Dendritic cell treated with granulocyte-macrophage colony-stimulating factor and Interleukin-4, amounts not matched to agents 40 ng/mL and 50 ng/mL, for 4 days (primary cell): ENCODE results near the gene ITPKB.
A peak's percentile ranks its signal among the peaks of the same experiment; 100 is the strongest.

ENCODE experiments used
- H3K27ac Mint-ChIP-seq: one replicate; pipeline ENCODE4 v1.8.0; 2022; ENCODE audit warnings: mild to moderate bottlenecking, mixed read lengths
- H3K27me3 Mint-ChIP-seq: one replicate; pipeline ENCODE4 v1.8.0; 2022; ENCODE audit warnings: mild to moderate bottlenecking, mixed read lengths
- H3K36me3 Mint-ChIP-seq: one replicate; pipeline ENCODE4 v1.8.0; 2022; ENCODE audit warnings: low read depth, mixed read lengths
- H3K4me1 Mint-ChIP-seq: one replicate; pipeline ENCODE4 v1.8.0; 2022; ENCODE audit warnings: low read depth, mixed read lengths
- H3K4me3 Mint-ChIP-seq: one replicate; pipeline ENCODE4 v1.8.0; 2022; ENCODE audit warnings: mild to moderate bottlenecking, moderate library complexity, mixed read lengths
- H3K9me3 Mint-ChIP-seq: one replicate; pipeline ENCODE4 v1.8.0; 2022; ENCODE audit warnings: mixed read lengths
- intact Hi-C: fragments of 100-400 bp; cut with micrococcal nuclease; formaldehyde crosslinking; loops from one replicate; pipeline ENCODE4 v1.15.0; 2022

The ITPKB gene

DNA sequence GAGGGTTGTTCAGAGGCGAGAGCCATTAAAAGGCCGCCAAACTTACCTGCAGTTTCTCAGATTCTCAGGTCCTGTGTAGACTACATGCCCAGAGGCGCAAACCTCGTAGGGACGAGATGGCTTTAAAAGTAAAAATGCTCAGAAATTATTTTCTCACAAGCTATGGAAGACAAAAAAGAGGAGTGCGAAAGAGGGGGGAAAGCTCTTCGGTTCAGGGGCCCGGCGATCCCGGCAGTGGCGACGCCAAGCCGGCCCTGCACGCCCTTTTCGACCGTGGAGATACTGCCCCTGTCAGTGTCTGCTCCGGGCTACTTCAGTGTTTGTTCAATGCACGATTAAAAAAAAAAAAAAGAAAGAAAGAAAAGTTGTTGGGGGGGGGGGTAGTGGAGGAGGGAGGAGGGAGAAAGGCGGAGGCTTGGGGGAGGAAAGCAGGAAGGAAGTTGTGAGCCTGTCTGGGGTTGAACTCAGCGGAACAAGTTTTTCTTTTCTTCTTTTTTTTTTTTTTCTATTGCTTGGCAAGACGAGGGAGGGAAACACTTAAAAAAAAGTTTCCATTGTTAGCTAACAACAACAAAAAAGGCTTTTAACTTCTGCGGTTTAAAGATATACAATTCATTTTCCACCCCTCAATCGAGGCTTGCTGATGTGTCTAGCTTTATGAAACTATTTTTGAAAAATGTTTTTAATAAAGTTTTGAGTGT is at the start of gene ITPKB:
Gene ITPKB (minus strand): TSS at position 288 of the 701 bp plus-strand sequence. CDS start 1,824 bp downstream, outside the sequence.
- H3K4me3 Mint-ChIP-seq, result peak within 1 kb of the TSS; percentile 91
- H3K27ac Mint-ChIP-seq, result peak within 1 kb of the TSS; percentile 92
- no peaks in the 10 kb centered on the region for H3K9me3 Mint-ChIP-seq
- no peaks in the 10 kb centered on the region for H3K27me3 Mint-ChIP-seq
- peaks cover 24% of the 10 kb centered on the region for H3K4me1 Mint-ChIP-seq
- peaks cover 43% of the 10 kb centered on the region for H3K36me3 Mint-ChIP-seq
- intact Hi-C loops, result loop anchor here (2.0 to 10.0 kb wide), 3 partner anchors 37 to 88 kb away; no protein-coding TSS in a partner anchor

DNA sequence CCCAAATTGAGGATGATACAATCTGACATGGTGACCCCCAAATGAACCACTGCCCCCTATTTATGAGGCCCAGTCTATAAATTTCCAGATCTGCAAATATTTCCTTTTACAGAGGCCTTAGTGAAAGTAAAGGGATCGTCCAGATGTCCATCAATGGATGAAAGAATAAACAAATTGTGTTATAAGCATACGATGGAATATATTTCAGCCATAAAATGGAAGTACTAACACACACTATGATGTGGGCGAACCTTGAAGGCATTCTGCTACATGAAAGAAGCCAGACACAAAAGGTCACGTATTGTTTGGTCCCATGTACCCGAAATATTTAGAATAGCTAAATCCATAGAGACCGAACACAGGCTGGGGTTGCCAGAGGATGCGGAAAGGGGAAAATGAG is 48.6 kb upstream of the ITPKB start:
- intact Hi-C loops, result no loop called here
- Mint-ChIP-seq H3K4me3 (no peak overlapping the region), H3K36me3 (no peaks in the 10 kb centered on the region), H3K27me3 (peaks cover 2% of the 10 kb centered on the region), H3K9me3 (no peaks in the 10 kb centered on the region), H3K4me1 (no peaks in the 10 kb centered on the region), H3K27ac (no peak overlapping the region)

DNA sequence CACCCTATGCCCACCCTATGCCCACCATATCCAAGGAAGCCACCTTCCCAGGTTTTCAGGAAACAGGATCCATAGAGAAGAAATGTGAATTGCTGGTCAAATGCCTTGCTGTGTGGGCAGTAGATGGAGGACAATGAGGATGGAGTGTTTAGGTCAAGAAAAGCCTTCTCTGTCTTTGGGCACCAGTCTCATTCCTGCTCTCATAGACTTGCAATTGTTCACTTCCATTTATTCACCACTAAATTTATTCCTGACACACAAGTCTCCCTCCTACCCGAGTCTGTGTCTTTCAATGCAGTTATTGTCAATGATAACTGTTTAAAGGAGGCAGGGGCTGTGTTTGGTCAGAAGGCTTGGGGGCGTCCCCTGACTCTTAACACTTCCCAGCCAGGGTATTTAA is 48.0 kb upstream of the ITPKB start:
- intact Hi-C loops, result no loop called here
- Mint-ChIP-seq H3K9me3 (no peaks in the 10 kb centered on the region), H3K36me3 (no peaks in the 10 kb centered on the region), H3K4me1 (no peaks in the 10 kb centered on the region), H3K4me3 (no peak overlapping the region), H3K27me3 (peaks cover 2% of the 10 kb centered on the region), H3K27ac (no peak overlapping the region)

DNA sequence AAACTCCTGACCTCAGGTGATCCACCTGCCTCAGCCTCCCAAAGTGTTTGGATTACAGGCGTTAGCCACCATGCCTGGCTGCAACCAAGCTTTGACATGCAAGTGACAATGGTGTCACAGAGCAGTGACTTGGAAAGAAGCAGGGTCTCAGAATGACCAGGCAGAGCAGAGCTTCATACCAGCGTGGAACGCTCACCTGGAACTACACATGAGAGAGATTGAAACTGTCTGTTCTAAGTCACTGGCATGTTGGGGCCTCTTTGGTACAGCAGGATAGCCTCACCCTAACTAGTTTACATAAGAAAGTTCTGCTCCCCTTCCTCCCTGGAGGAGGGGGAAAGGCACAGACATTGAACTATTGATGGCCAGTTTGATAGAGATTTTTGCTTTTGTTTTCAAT is 47.5 kb upstream of the ITPKB start:
- H3K36me3 Mint-ChIP-seq, result no peaks in the 10 kb centered on the region

DNA sequence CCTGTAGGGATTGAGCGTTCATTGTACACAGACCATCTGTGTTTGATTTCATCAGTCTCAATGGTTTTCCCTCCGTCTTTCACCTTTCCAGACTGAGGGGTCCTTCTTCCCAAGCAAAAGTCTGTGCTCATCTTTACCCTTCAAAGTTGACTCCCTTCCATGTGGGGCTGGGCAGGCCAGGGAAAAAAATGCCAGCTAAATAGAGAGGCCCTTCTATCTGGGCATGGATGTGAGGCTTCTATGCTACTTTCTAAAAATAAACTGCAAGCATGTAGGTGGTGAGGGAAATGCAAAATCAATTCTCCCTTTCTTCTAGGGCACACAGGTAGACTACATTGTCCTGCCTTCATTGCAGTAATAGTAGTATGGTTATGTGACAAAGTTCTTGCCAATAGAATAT is 46.7 kb upstream of the ITPKB start:
- intact Hi-C loops, result no loop called here
- Mint-ChIP-seq H3K27me3 (peaks cover 2% of the 10 kb centered on the region), H3K36me3 (no peaks in the 10 kb centered on the region), H3K4me3 (no peak overlapping the region), H3K27ac (no peak overlapping the region), H3K9me3 (no peaks in the 10 kb centered on the region), H3K4me1 (no peaks in the 10 kb centered on the region)

More for the DNA sequence above, 47.5 kb upstream of the ITPKB start:
- Mint-ChIP-seq H3K9me3 (no peaks in the 10 kb centered on the region), H3K27me3 (peaks cover 2% of the 10 kb centered on the region), H3K27ac (no peak overlapping the region), H3K4me3 (no peak overlapping the region), H3K4me1 (no peaks in the 10 kb centered on the region)
- intact Hi-C loops, result no loop called here

DNA sequence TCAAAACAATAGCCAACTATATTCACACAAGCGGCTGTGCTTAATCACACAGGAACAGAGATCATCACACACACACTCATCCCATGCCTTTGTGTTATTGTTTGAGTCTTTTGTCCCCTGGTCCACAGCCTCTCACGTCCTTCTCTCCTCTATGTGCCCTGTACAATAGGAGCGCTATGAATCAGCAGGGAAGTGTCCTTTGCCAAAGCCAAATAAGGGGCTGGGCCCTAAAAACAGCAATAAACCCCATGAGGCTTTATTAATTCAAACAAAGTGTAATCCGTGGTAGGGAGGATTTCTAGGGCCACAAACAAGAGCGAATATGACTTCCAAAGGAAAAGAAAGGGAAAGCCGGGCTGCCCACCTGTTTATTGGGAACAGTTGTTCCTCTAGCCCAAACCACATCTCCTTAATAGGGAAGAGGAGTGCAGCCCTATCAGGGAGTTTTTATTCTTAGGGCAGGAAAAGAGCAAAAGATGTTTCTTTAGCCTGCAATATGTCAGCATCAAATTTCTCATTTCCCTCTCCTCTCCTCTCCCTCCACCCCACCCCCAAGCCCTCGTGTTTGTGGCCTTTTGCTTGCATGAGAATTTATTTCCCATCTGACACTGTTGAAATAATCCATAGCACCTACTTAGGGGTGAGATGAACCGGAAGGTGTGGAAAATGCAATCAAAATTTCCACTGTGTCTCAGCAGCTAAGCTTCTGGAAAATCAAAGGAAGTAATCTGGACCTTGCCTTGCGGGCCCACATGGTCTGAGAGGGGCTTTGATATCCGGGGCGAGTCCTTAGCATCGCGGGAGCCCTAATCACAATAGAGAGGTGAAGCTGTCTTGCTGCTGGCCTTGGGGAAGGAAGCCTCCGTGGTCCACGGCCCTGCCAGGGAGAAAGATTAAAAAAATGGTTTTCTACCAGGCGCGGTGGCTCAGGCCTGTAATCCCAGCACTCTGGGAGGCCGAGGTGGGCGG is 45.3 kb upstream of the ITPKB start:
- H3K9me3 Mint-ChIP-seq, result no peaks in the 10 kb centered on the region
- H3K27ac Mint-ChIP-seq, result no peak overlapping the region
- intact Hi-C loops, result no loop called here
- H3K4me1 Mint-ChIP-seq, result no peaks in the 10 kb centered on the region
- H3K36me3 Mint-ChIP-seq, result no peaks in the 10 kb centered on the region
- no peak overlapping the region for H3K4me3 Mint-ChIP-seq
- H3K27me3 Mint-ChIP-seq, result peaks cover 2% of the 10 kb centered on the region

DNA sequence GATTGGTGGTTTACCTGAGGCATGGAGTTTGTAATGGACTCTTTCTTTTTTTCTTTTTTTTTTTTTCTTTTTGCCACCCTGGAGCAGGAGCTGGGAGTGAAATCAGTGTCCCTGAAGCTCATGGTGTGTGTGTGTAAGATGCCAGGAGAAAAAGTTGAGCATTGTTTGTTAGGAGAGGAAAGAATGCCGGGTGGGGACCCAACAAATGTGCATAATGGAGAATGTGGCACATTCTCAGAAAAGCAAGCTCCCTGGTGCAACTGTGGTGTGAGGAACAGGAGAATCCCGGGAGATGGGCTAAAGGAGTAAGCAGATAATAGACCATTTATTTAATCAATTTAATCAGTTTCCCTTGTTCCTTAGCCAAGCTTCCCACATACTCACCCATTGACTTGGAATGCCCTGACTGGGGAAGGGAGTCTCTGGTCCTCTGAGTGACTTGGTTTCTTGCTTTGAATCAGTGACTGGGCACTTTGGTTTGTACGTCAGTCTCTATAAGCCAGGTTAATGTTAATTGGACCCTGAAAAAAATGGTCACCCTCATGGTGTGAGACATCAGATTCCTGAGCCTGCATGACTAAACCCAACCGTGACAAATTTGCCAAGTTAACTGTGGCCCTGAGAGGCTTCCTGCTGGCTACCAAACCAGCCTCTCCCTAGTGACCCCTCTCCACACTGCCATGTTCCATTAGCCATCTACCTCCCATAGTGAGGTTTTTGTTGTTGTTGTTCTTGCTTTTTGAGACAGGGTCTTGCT is 43.9 kb upstream of the ITPKB start:
- Mint-ChIP-seq H3K36me3 (no peaks in the 10 kb centered on the region), H3K4me3 (no peak overlapping the region), H3K9me3 (no peaks in the 10 kb centered on the region), H3K27ac (no peak overlapping the region), H3K4me1 (no peaks in the 10 kb centered on the region), H3K27me3 (peaks cover 2% of the 10 kb centered on the region)
- intact Hi-C loops, result no loop called here

DNA sequence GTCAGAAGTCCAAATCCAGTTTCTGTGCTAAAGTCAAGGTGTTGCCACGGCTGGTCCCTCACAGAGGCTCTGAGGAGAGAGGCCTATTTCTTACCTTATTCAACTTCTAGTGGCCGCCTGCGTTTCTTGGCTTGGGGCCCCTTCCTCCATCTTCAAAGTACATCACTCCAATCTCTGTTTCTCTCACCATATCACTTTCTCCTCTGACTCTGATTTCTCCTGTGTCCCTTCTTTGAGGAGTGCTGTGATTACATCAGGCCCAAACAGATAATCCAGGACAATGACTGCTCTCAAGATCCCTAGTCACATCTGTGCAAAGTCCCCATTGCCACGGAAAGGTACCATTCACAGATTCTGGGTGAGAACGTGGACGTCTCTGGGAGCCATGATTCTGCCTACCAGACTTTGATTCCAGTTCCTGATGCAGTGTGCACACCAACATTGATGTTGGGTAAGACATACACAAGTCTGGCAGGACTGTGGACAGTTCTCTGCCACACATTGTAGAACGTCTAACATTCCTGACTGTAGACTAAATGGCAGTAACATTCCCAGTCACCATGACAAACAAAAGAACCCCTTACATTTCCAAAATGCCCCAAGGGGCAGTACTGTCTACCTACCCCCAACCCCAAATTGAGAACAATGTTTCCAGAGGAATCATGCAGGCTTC is 43.0 kb upstream of the ITPKB start:
- no peaks in the 10 kb centered on the region for H3K4me1 Mint-ChIP-seq
- no peak overlapping the region for H3K4me3 Mint-ChIP-seq
- H3K9me3 Mint-ChIP-seq, result no peaks in the 10 kb centered on the region
- H3K27ac Mint-ChIP-seq, result no peak overlapping the region
- intact Hi-C loops, result no loop called here
- H3K27me3 Mint-ChIP-seq, result peaks cover 2% of the 10 kb centered on the region
- no peaks in the 10 kb centered on the region for H3K36me3 Mint-ChIP-seq

DNA sequence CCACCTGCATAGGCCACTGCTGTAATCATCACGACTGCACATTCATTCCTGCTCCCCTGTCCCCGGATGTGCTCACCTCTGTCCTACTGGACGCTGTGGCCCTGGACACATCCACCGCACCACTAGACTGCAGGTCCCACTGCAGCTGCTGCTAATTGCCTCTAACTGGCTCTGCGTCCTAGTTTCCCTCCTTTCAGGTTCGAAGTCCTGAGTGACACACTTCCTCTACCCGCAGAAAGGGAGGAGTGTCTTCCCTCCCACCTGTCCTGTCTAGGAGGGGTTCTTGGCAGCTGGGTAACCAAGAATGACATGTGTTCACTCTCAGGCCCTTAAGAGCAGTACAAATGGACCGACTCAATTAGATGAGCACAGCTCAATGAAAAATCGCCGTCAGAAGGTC is 40.5 kb upstream of the ITPKB start:
- no peak overlapping the region for H3K27ac Mint-ChIP-seq
- intact Hi-C loops, result no loop called here
- no peaks in the 10 kb centered on the region for H3K36me3 Mint-ChIP-seq
- H3K4me1 Mint-ChIP-seq, result no peaks in the 10 kb centered on the region
- H3K27me3 Mint-ChIP-seq, result peaks cover 2% of the 10 kb centered on the region
- no peak overlapping the region for H3K4me3 Mint-ChIP-seq
- no peaks in the 10 kb centered on the region for H3K9me3 Mint-ChIP-seq

DNA sequence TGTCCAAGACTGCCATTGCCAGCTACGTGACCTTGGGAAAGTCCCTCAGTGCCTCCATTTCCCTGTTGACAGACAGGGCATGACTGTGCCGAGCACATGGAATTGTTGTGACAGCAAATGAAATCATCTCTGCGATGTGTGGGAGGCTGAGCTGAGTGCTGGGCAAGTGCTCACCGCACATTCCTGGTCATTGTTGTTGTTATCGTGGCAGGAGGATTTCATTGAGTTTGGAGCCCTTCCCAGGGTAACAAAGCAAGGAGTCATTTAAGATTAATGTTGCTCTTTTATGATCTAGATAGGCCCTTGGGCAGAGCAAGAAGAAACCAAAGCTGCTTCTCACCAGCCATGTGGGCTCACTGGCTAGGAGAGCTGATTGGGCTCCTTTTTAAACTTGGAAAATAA is 39.6 kb upstream of the ITPKB start:
- H3K27me3 Mint-ChIP-seq, result peaks cover 2% of the 10 kb centered on the region
- H3K27ac Mint-ChIP-seq, result no peak overlapping the region
- intact Hi-C loops, result no loop called here
- no peaks in the 10 kb centered on the region for H3K4me1 Mint-ChIP-seq
- no peaks in the 10 kb centered on the region for H3K9me3 Mint-ChIP-seq
- no peaks in the 10 kb centered on the region for H3K36me3 Mint-ChIP-seq
- H3K4me3 Mint-ChIP-seq, result no peak overlapping the region

DNA sequence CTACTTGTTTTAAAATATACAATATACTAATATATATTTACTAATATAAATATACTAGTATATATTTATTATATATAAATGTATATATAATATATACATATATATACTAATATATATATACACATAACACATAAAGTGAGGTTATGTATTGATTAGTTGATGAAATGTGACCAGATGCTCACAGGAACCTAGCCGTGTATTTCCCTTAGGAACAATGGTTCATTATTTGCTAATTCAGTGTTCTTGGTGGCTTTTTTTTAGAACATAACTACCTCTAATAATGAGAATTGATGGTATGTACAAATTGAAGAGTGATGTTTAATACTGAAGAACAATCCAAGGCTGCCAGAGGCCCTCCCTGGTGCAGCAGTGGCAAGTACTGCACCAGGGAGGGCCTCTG is 37.9 kb upstream of the ITPKB start:
- peaks cover 8% of the 10 kb centered on the region for H3K4me1 Mint-ChIP-seq

DNA sequence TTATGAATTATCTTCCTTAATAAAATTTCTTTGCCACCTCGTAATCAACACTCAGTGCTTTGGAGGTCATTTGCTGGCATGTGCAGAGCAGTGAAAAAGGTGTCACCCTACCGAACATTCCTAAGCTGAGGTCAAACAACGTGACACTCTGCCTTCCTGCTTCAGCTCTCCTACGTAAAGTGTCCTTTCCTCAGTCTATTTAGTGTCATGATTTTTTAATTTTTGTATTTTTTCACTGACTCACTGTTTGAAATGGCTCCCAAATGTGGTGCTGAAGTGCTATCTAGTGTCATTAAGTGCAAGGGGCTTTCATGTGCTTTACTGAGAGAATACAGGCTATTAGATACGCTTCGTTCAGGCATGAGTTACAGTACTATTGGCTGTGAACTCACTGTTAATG is 37.0 kb upstream of the ITPKB start:
- Mint-ChIP-seq H3K9me3 (no peaks in the 10 kb centered on the region), H3K27me3 (peaks cover 5% of the 10 kb centered on the region), H3K4me1 (peaks cover 9% of the 10 kb centered on the region), H3K36me3 (no peaks in the 10 kb centered on the region), H3K4me3 (no peak overlapping the region), H3K27ac (no peak overlapping the region)
- intact Hi-C loops, result no loop called here

More for the DNA sequence above, 37.9 kb upstream of the ITPKB start:
- intact Hi-C loops, result no loop called here
- Mint-ChIP-seq H3K27ac (no peak overlapping the region), H3K27me3 (peaks cover under 1% of the 10 kb centered on the region), H3K4me3 (no peak overlapping the region), H3K9me3 (no peaks in the 10 kb centered on the region), H3K36me3 (no peaks in the 10 kb centered on the region)

DNA sequence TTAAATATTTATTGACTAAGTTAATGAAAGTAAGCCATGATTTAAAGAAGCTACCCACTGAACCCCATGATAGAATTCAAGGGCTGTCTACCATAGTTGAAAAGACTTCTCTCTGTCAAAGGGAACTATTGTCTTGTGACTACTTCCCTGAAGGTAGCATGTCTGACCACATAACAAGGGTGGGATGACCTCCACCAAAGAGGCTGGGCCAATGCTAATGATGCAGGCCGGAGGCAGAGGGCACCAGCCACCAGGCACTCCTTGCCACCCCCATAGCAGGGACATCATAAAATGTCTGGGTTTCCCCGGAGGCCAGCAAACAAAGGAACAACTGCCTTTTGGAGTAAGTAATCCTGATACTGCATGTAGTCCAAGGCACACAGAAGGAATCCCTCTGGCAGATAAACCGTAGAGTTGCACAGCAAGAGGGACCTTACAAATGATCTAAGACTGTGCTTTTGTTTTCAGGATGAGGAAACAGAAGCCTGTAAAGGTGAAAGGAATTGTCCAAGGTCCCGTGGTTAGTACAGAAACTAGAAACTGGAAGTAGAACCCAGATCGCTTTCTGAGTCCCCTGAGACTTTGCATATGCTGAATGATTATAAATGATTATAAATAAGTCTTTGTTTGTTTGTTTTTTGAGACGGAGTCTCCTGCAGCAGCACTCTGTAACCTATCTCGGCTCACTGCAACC is 33.5 kb upstream of the ITPKB start:
- no peak overlapping the region for H3K27ac Mint-ChIP-seq
- no peaks in the 10 kb centered on the region for H3K9me3 Mint-ChIP-seq
- peaks cover 9% of the 10 kb centered on the region for H3K4me1 Mint-ChIP-seq
- H3K36me3 Mint-ChIP-seq, result no peaks in the 10 kb centered on the region
- intact Hi-C loops, result no loop called here
- peaks cover 13% of the 10 kb centered on the region for H3K27me3 Mint-ChIP-seq
- H3K4me3 Mint-ChIP-seq, result no peak overlapping the region
